Measurements from ENCODE around the gene DUT. TPM values are rescaled to one million over a fixed set of nuclear protein-coding genes. Genes with fewer than 3 reads are reported as not detected.

Gene DUT
- total and polyA plus RNA-seq, 9 of the 15 experiments (the other 6 are each of a cell fraction or from before 2014, with no cell fraction given): 13.9 to 235 (median 94.9) TPM

DNA sequence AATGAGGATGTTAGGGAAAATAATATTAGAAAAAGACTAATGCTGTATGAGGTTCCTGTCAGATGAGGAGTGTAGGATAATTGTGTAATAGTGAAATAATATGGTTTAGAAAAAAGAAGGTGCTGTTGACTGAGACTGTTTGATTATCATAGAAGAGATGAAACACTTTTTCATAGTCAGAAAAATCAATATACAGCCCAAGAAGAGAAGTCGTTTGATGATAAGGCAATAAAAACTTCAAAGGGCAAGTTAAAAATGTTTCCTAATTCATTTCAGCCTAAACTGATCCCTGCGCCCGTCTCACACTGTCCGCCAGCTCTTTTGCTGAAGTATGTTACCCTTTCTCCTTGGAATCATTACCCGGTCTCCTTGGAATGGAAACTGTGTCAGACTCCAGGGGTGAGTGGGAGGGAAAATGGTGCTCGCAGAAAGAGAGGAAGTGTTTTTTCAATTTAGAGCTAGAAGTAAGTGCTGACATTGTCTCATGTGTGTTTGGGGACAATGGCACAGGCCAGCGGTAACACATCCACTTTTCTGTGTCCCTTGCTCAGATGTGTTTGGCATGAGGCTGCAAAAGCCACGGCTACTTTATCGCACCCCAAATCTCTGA is 23.6 kb downstream of the DUT start (continued):
- TF ChIP-seq, protein P1, sequence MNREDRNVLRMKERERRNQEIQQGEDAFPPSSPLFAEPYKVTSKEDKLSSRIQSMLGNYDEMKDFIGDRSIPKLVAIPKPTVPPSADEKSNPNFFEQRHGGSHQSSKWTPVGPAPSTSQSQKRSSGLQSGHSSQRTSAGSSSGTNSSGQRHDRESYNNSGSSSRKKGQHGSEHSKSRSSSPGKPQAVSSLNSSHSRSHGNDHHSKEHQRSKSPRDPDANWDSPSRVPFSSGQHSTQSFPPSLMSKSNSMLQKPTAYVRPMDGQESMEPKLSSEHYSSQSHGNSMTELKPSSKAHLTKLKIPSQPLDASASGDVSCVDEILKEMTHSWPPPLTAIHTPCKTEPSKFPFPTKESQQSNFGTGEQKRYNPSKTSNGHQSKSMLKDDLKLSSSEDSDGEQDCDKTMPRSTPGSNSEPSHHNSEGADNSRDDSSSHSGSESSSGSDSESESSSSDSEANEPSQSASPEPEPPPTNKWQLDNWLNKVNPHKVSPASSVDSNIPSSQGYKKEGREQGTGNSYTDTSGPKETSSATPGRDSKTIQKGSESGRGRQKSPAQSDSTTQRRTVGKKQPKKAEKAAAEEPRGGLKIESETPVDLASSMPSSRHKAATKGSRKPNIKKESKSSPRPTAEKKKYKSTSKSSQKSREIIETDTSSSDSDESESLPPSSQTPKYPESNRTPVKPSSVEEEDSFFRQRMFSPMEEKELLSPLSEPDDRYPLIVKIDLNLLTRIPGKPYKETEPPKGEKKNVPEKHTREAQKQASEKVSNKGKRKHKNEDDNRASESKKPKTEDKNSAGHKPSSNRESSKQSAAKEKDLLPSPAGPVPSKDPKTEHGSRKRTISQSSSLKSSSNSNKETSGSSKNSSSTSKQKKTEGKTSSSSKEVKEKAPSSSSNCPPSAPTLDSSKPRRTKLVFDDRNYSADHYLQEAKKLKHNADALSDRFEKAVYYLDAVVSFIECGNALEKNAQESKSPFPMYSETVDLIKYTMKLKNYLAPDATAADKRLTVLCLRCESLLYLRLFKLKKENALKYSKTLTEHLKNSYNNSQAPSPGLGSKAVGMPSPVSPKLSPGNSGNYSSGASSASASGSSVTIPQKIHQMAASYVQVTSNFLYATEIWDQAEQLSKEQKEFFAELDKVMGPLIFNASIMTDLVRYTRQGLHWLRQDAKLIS (CRISPR knock-in tag; IDR thresholded peaks at IDR 0.05): no peak
- TF ChIP-seq PHF8 (IDR thresholded peaks at IDR 0.05; ENCODE audit: borderline replicate concordance, low read length) (no peak), KAT8 (IDR thresholded peaks at IDR 0.05; ENCODE audit: low read depth) (no peak), ZNF239 (CRISPR knock-in tag; IDR thresholded peaks at IDR 0.05) (no peak)

DNA sequence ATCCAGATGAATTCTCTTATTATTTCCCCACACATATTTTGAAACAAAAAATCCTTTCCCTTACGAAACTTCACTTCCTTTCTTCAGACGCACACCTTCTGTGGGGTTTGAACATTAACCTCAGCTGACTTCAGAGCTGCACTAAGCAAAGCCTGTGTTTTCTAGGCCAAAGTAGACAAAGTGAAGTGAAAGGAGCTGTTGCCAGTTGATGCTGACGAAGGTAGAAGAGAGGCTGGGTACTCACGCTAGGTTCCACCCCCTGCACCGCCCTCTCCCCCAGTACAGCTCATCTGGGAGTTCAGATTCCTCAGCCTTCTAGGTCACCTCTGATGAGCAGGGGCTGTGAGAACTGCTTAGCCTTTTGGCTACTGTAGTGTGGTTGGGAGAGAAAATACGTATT is 24.1 kb downstream of the DUT start:
- Histone ChIP-seq H3K27me3 (ENCODE audit: control insufficient read depth in 2 of 2, insufficient read depth in 2 of 2, low read length in 2 of 2) (no peaks in the 10 kb centered on the region), H4K20me1 (replicated peaks; ENCODE audit: control insufficient read depth, insufficient read depth, low read length) (no peaks in the 10 kb centered on the region), H3K9ac (ENCODE audit: insufficient read depth in 1 of 2, low read depth in 2 of 2, low read length in 2 of 2) (no peak overlapping the region), H3K4me1 (replicated peaks in 1 of 2; ENCODE audit: control insufficient read depth in 2 of 2, insufficient read depth in 2 of 2, low read length in 2 of 2) (no peaks in the 10 kb centered on the region; a peak in 2 of 5 replicates), H3K9me1 (ENCODE audit: control insufficient read depth, insufficient read depth, low read length) (no peaks in the 10 kb centered on the region), H3K9me3 (replicated peaks; ENCODE audit: control insufficient read depth, insufficient read depth, low read depth, low read length) (no peaks in the 10 kb centered on the region), H2AFZ (ENCODE audit: low read depth, low read length) (0 out of 2 replicates have a peak overlapping the region, but pooled peaks have one; percentile 38), H3K79me2 (ENCODE audit: control insufficient read depth, insufficient read depth, low read length) (no peaks in the 10 kb centered on the region), H3K4me3 (no peak overlapping the region), H3K4me2 (ENCODE audit: insufficient read depth, low read length) (peak overlapping the region; percentile 16; the same call in 1 of the 2 replicates), H3K36me3 (ENCODE audit: control insufficient read depth, insufficient read depth, low read length) (no peaks in the 10 kb centered on the region), H3K27ac (ENCODE audit: extremely low read depth, low read depth, low read length) (no peak overlapping the region)
- no TSS peak for BruUV-seq (replicated peaks)
- in situ Hi-C loops (cut with MboI) (loop anchor here (25.0 kb wide), 2 partner anchors 457 to 1782 kb away; partner anchors contain the start of gene CEP152), intact Hi-C loops (cut with micrococcal nuclease) (loop anchor here (5.0 to 10.0 kb wide), 3 partner anchors 167 to 1069 kb away; partner anchors contain the start of gene FGF7)
- POLR2A ChIA-PET: interaction anchor here (0.6 kb wide), 1 partner anchor 11 kb away, joined by 3 read pairs; no protein-coding TSS in a partner anchor
- FAIRE-seq: no peak
- peak; percentile 35; the same call in 2 of the 3 replicates for ATAC-seq
- CTCF ChIA-PET (ENCODE audit: low intra/inter-chr PET ratio): no interaction called here
- DNase-seq (ENCODE audit: extremely low read depth in 1 of 4, low spot score in 3 of 4): no peak
- WGBS (ENCODE audit: insufficient coverage, low coverage, missing lambda C conversion rate): 26% methylated on average over 6 of the region's 6 CpGs
- TF ChIP-seq, protein P2, sequence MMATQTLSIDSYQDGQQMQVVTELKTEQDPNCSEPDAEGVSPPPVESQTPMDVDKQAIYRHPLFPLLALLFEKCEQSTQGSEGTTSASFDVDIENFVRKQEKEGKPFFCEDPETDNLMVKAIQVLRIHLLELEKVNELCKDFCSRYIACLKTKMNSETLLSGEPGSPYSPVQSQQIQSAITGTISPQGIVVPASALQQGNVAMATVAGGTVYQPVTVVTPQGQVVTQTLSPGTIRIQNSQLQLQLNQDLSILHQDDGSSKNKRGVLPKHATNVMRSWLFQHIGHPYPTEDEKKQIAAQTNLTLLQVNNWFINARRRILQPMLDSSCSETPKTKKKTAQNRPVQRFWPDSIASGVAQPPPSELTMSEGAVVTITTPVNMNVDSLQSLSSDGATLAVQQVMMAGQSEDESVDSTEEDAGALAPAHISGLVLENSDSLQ (IDR thresholded peaks at IDR 0.05): no peak
- TF ChIP-seq RFX5 (IDR thresholded peaks at IDR 0.05; ENCODE audit: low read depth, low read length) (no peak), RBM25 (IDR thresholded peaks at IDR 0.05; ENCODE audit: low read depth, low read length, severe bottlenecking) (no peak), ADNP (tag; IDR thresholded peaks at IDR 0.05) (no peak), ZNF696 (CRISPR knock-in tag; conservative IDR thresholded peaks at IDR 0.05) (no peak), RBM15 (IDR thresholded peaks at IDR 0.05; ENCODE audit: insufficient read depth, low read length) (no peak), PHF8 (IDR thresholded peaks at IDR 0.05; ENCODE audit: borderline replicate concordance, low read length) (no peak), SRSF1 (IDR thresholded peaks at IDR 0.05; ENCODE audit: low read depth, low read length) (no peak), EZH2 (IDR thresholded peaks at IDR 0.05; ENCODE audit: borderline replicate concordance, low read depth, low read length) (no peak)
- TF ChIP-seq, protein P3, sequence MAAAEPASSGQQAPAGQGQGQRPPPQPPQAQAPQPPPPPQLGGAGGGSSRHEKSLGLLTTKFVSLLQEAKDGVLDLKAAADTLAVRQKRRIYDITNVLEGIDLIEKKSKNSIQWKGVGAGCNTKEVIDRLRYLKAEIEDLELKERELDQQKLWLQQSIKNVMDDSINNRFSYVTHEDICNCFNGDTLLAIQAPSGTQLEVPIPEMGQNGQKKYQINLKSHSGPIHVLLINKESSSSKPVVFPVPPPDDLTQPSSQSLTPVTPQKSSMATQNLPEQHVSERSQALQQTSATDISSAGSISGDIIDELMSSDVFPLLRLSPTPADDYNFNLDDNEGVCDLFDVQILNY (CRISPR knock-in tag; IDR thresholded peaks at IDR 0.05): no peak

All from K562 (cell line).